SK-N-SH treated with all-trans-retinoic acid at 6 μM for 48 hours (cell line): ENCODE measurements around the gene SP140.

ENCODE experiments used
- CREB5 ChIP-seq: fragments of 250-450 bp; sonication (Bioruptor Pico); IDR thresholded peaks from 2 replicates; pipeline ENCODE4 v1.5.1; 2020; ENCODE audit warnings: low read depth, mild to moderate bottlenecking, moderate library complexity
- CSRNP3 ChIP-seq: fragments of 250-450 bp; sonication (Bioruptor Pico); IDR thresholded peaks from 2 replicates; pipeline ENCODE4 v1.5.1; 2021; ENCODE audit warnings: mild to moderate bottlenecking, moderate library complexity
- ESRRG ChIP-seq: fragments of 250-450 bp; sonication (Bioruptor Pico); IDR thresholded peaks from 2 replicates; pipeline ENCODE4 v1.6.1; 2021; ENCODE audit warnings: mild to moderate bottlenecking
- PATZ1 ChIP-seq: fragments of 250-450 bp; sonication (Bioruptor Pico); IDR thresholded peaks from 2 replicates; pipeline ENCODE4 v1.8.0; 2020; ENCODE audit warnings: mild to moderate bottlenecking, moderate library complexity, borderline replicate concordance
- TSHZ2 ChIP-seq: fragments of 250-450 bp; sonication (Bioruptor Pico); IDR thresholded peaks from 2 replicates; pipeline ENCODE4 v1.5.0; 2020; ENCODE audit warnings: mild to moderate bottlenecking, moderate library complexity
- ZC3H10 ChIP-seq: fragments of 250-450 bp; sonication (Bioruptor Pico); IDR thresholded peaks from 2 replicates; pipeline ENCODE4 v1.5.1; 2021; ENCODE audit warnings: mild to moderate bottlenecking, moderate library complexity
- ZFP3 ChIP-seq: fragments of 250-450 bp; sonication (Bioruptor Pico); IDR thresholded peaks from 2 replicates; pipeline ENCODE4 v1.5.0; 2020; ENCODE audit warnings: mild to moderate bottlenecking, moderate library complexity
- ZNF70 ChIP-seq: fragments of 450-650 bp; formaldehyde crosslinking; IDR thresholded peaks from 2 replicates; pipeline ENCODE4 v1.5.0; 2020; ENCODE audit warnings: mild to moderate bottlenecking, moderate library complexity

- no peak for TF ChIP-seq ZNF70 (CRISPR knock-in tag)
- TF ChIP-seq PATZ1 (CRISPR knock-in tag) = no peak
- no peak for TF ChIP-seq CSRNP3
- no peak for TF ChIP-seq TSHZ2 (CRISPR knock-in tag)
- TF ChIP-seq ESRRG (CRISPR knock-in tag) = no peak
- TF ChIP-seq ZC3H10 (CRISPR knock-in tag) = no peak
- TF ChIP-seq CREB5 (CRISPR knock-in tag) = no peak
- no peak for TF ChIP-seq ZFP3 (CRISPR knock-in tag)
Observed at GRCh38 chr2:230326453-230327417, 101.2 kb downstream of the SP140 start, which contains the start of gene SP140L.
